ENCODE data around the gene TBC1D2.

TBC1D2 gene

DNA sequence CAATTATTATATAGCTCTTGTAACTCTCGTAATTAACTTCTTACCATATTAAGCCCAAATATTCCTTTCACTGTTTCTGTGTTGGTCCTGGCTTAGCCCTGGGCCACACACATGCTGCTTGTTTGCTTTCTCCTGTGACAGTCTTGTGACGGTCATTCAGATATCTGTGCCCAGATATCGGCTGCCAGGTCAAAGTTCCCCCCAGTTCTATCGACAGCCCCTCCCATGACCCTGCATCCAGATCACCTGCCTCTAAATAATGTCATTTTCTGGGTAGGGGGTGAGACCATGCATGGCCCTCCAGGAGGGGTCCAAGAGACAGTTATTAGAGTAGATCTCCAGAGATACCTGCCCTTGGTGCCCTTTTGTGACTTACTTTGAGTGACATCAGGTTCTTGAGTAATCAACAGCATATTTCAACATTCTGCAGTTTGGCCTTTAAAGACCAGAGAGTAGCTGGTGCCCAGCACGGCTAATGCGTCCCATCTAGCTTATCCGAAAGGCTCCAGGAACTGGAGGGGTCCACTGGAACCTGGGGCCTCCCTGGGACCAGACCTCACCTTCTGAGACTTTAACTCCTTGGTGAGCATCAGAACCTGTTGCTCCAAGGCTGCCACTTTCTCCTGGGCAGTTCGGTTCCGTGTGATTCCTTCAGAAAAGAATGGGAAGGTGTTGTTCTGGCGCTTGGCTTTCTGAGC lies 26.9 kb downstream of the TBC1D2 start:
- Histone ChIP-seq H3K4me3 (ENCODE audit: low read depth in 1 of 2, low read length in 2 of 2) (no peak overlapping the region), H3K9ac (ENCODE audit: low read depth, low read length) (no peak overlapping the region), H4K20me1 (ENCODE audit: insufficient read depth, low read length) (no peaks in the 10 kb centered on the region; the same call in 1 of the 2 replicates), H3K36me3 (ENCODE audit: insufficient read depth, low read length) (no peaks in the 10 kb centered on the region), H3K79me2 (ENCODE audit: insufficient read depth, low read length) (no peaks in the 10 kb centered on the region), H2AFZ (ENCODE audit: low read depth, low read length) (no peak overlapping the region), H3K4me1 (ENCODE audit: insufficient read depth, low read length) (no peaks in the 10 kb centered on the region), H3K27ac (ENCODE audit: low read length) (no peak overlapping the region), H3K9me3 (ENCODE audit: insufficient read depth, low read length, severe bottlenecking) (no peaks in the 10 kb centered on the region), H3K27me3 (ENCODE audit: insufficient read depth, low read length, poor library complexity) (no peaks in the 10 kb centered on the region), H3K4me2 (ENCODE audit: insufficient read depth, low read length) (no peak overlapping the region)
- no peak for ATAC-seq (ENCODE audit: insufficient read depth, low read depth)
- no peak for DNase-seq
- TF ChIP-seq, protein P1, sequence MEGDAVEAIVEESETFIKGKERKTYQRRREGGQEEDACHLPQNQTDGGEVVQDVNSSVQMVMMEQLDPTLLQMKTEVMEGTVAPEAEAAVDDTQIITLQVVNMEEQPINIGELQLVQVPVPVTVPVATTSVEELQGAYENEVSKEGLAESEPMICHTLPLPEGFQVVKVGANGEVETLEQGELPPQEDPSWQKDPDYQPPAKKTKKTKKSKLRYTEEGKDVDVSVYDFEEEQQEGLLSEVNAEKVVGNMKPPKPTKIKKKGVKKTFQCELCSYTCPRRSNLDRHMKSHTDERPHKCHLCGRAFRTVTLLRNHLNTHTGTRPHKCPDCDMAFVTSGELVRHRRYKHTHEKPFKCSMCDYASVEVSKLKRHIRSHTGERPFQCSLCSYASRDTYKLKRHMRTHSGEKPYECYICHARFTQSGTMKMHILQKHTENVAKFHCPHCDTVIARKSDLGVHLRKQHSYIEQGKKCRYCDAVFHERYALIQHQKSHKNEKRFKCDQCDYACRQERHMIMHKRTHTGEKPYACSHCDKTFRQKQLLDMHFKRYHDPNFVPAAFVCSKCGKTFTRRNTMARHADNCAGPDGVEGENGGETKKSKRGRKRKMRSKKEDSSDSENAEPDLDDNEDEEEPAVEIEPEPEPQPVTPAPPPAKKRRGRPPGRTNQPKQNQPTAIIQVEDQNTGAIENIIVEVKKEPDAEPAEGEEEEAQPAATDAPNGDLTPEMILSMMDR (IDR thresholded peaks at IDR 0.05; ENCODE audit: borderline replicate concordance, extremely low read depth, low read length, poor library complexity, severe bottlenecking): no peak
- no peak for TF ChIP-seq EZH2 (IDR thresholded peaks at IDR 0.05; ENCODE audit: borderline replicate concordance, low read depth, low read length, severe bottlenecking)

DNA sequence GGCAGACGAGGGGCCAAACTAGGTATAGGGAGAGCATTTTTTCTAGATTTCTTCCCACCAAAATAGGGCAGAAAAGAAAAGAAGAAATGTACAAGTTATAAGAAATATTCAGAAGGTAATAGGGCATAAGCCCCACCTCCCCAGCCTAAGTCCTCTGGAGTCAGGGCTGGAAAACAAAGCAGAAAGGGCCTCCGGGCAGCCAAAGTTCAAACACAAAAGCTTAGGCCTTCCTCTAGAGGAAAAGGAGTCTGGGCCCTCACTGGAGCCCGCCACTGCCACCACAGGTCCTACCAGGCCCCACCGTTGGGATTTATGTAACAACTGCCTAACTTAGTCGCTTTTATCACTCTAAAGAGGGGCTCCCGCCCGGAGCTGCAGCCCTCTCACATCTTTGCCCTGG lies 27.6 kb downstream of the TBC1D2 start:
- H2AFZ ChIP-seq (ENCODE audit: low read depth, low read length): no peak overlapping the region
- H3K9me3 ChIP-seq (ENCODE audit: insufficient read depth, low read length, severe bottlenecking): no peaks in the 10 kb centered on the region
- DNase-seq (no peak), ATAC-seq (ENCODE audit: insufficient read depth, low read depth) (no peak)
- H3K4me1 ChIP-seq (ENCODE audit: insufficient read depth, low read length): no peaks in the 10 kb centered on the region
- no peaks in the 10 kb centered on the region for H3K27me3 ChIP-seq (ENCODE audit: insufficient read depth, low read length, poor library complexity)
- H3K4me2 ChIP-seq (ENCODE audit: insufficient read depth, low read length): no peak overlapping the region
- H3K27ac ChIP-seq (ENCODE audit: low read length): no peak overlapping the region
- TF ChIP-seq, protein P1 (IDR thresholded peaks at IDR 0.05; ENCODE audit: borderline replicate concordance, extremely low read depth, low read length, poor library complexity, severe bottlenecking): no peak
- no peak for TF ChIP-seq EZH2 (IDR thresholded peaks at IDR 0.05; ENCODE audit: borderline replicate concordance, low read depth, low read length, severe bottlenecking)
- H3K9ac ChIP-seq (ENCODE audit: low read depth, low read length): no peak overlapping the region
- H3K79me2 ChIP-seq (ENCODE audit: insufficient read depth, low read length): no peaks in the 10 kb centered on the region
- no peaks in the 10 kb centered on the region; the same call in 1 of the 2 replicates for H4K20me1 ChIP-seq (ENCODE audit: insufficient read depth, low read length)
- H3K36me3 ChIP-seq (ENCODE audit: insufficient read depth, low read length): no peaks in the 10 kb centered on the region
- no peak overlapping the region for H3K4me3 ChIP-seq (ENCODE audit: low read depth in 1 of 2, low read length in 2 of 2)

DNA sequence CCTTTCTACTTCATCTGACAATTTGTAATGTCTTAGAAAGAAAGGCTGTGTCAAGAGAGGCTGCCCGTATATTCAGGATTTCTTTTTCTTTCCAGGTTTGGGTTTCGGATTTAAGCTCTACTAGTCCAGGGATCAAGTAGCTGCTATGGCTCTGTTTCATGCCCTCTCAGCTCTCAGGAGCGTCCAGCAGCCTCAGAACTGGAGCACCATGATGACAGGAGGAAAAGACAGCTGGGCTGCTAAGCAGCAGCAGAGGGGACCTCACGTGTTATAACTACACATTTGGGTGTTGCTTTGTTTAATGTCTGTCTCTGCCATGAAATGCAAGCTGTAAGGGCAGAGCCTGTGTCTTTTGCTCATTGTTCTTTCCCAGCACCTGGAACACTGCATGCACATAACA lies 28.5 kb downstream of the TBC1D2 start:
- no peak overlapping the region for H3K9ac ChIP-seq (ENCODE audit: low read depth, low read length)
- no peaks in the 10 kb centered on the region for H3K4me1 ChIP-seq (ENCODE audit: insufficient read depth, low read length)
- no peaks in the 10 kb centered on the region for H3K9me3 ChIP-seq (ENCODE audit: insufficient read depth, low read length, severe bottlenecking)
- no peak for TF ChIP-seq EZH2 (IDR thresholded peaks at IDR 0.05; ENCODE audit: borderline replicate concordance, low read depth, low read length, severe bottlenecking)
- TF ChIP-seq, protein P1 (IDR thresholded peaks at IDR 0.05; ENCODE audit: borderline replicate concordance, extremely low read depth, low read length, poor library complexity, severe bottlenecking): no peak
- no peak overlapping the region for H3K27ac ChIP-seq (ENCODE audit: low read length)
- no peaks in the 10 kb centered on the region for H3K36me3 ChIP-seq (ENCODE audit: insufficient read depth, low read length)
- H2AFZ ChIP-seq (ENCODE audit: low read depth, low read length): no peak overlapping the region
- H3K27me3 ChIP-seq (ENCODE audit: insufficient read depth, low read length, poor library complexity): no peaks in the 10 kb centered on the region
- H3K79me2 ChIP-seq (ENCODE audit: insufficient read depth, low read length): no peaks in the 10 kb centered on the region
- H3K4me2 ChIP-seq (ENCODE audit: insufficient read depth, low read length): no peak overlapping the region
- DNase-seq (no peak), ATAC-seq (ENCODE audit: insufficient read depth, low read depth) (no peak)
- no peak overlapping the region for H3K4me3 ChIP-seq (ENCODE audit: low read depth in 1 of 2, low read length in 2 of 2)
- no peaks in the 10 kb centered on the region; the same call in 1 of the 2 replicates for H4K20me1 ChIP-seq (ENCODE audit: insufficient read depth, low read length)
